Stimulated activated naive CD4-positive, alpha-beta T cell treated with Interleukin-2 at 50 U/mL for 16 hours (primary cell): ENCODE data around the gene BLMH.

Experiments used
- DNase-seq: peaks from one replicate; lab custom pipeline; 2025; lab: John Stamatoyannopoulos, UW

The BLMH gene

GRCh38 chr17:30199600-30199999, 92.1 kb downstream of the BLMH start:
- no peak for DNase-seq
